HepG2 (cell line): Measurements from ENCODE around the gene TUBB. TPM values are rescaled to one million over a fixed set of nuclear protein-coding genes. Genes with fewer than 3 reads are reported as not detected.

Experiments
- ATF1 ChIP-seq: IDR thresholded peaks from 2 replicates; pipeline ENCODE4 v1.6.1; 2016; ENCODE audit warnings: mild to moderate bottlenecking, control low read depth
- CENPBD1 ChIP-seq: sonication (generic); formaldehyde crosslinking; IDR thresholded peaks from 2 replicates; pipeline ENCODE4 v1.8.0; 2022; ENCODE audit warnings: missing genetic modification reagents, low read depth, mild to moderate bottlenecking, borderline replicate concordance
- DR1 ChIP-seq: sonication (generic); formaldehyde crosslinking; IDR thresholded peaks from 2 replicates; pipeline ENCODE4 v1.8.0; 2021; ENCODE audit warnings: mild to moderate bottlenecking, missing genetic modification reagents, inconsistent platforms
- ELF1 ChIP-seq: sonication (generic); formaldehyde crosslinking; IDR thresholded peaks from 2 replicates; pipeline ENCODE4 v1.4.0; 2020; ENCODE audit warnings: missing genetic modification reagents
- FOSL2 ChIP-seq: sonication (generic); formaldehyde crosslinking; IDR thresholded peaks from 2 replicates; pipeline ENCODE4 v1.4.0; 2020; ENCODE audit warnings: missing genetic modification reagents
- FOXC1 ChIP-seq: sonication (generic); formaldehyde crosslinking; IDR thresholded peaks from 2 replicates; pipeline ENCODE4 v1.8.0; 2022; ENCODE audit warnings: mild to moderate bottlenecking, missing genetic modification reagents, borderline replicate concordance
- HMG20A ChIP-seq: IDR thresholded peaks from 2 replicates; pipeline ENCODE4 v1.6.1; 2016; ENCODE audit warnings: borderline replicate concordance
- PAF1 ChIP-seq: IDR thresholded peaks from 2 replicates; pipeline ENCODE4 v1.6.1; 2016; ENCODE audit warnings: missing genetic modification reagents, missing compliant biosample characterization
- PRMT3 ChIP-seq: sonication (generic); formaldehyde crosslinking; IDR thresholded peaks from 2 replicates; pipeline ENCODE4 v1.8.1; 2022; ENCODE audit warnings: low read depth, mild to moderate bottlenecking, moderate library complexity, missing genetic modification reagents, borderline replicate concordance
- RBFOX2 ChIP-seq: fragments of 200-400 bp; formaldehyde crosslinking; IDR thresholded peaks from 2 replicates; pipeline ENCODE4 v1.6.1; 2017; ENCODE audit warnings: low read depth, mild to moderate bottlenecking, low read length
- RBM39 ChIP-seq: fragments of 200-400 bp; formaldehyde crosslinking; IDR thresholded peaks from one replicate; pipeline ENCODE4 v1.6.1; 2018; ENCODE audit warnings: antibody characterized with exemption, mild to moderate bottlenecking, low read depth, low read length; ENCODE audit not compliant: poor library complexity, severe bottlenecking
- SAP130 ChIP-seq: IDR thresholded peaks from 2 replicates; pipeline ENCODE4 v1.6.1; 2016; ENCODE audit warnings: low read depth
- SMAD1 ChIP-seq: sonication (generic); formaldehyde crosslinking; IDR thresholded peaks from 2 replicates; pipeline ENCODE4 v1.4.0; 2020; ENCODE audit warnings: missing genetic modification reagents, low read depth, mild to moderate bottlenecking, borderline replicate concordance
- SP1 ChIP-seq, 2 experiments: fragments of 450-650 bp in 1 of 2; sonication (generic) in 1 of 2; formaldehyde crosslinking in 1 of 2; IDR thresholded peaks; 2 replicates each; pipeline versions ENCODE4 v1.4.0 to v1.6.1; 2016 to 2020; ENCODE audit warnings: missing genetic modification reagents in 1 of 2
- SP5 ChIP-seq: IDR thresholded peaks from 2 replicates; pipeline ENCODE4 v1.6.1; 2016; ENCODE audit warnings: low read depth, borderline replicate concordance
- YEATS2 ChIP-seq: sonication (generic); formaldehyde crosslinking; IDR thresholded peaks from 2 replicates; pipeline ENCODE4 v1.4.0; 2020; ENCODE audit warnings: missing genetic modification reagents, borderline replicate concordance
- ZFP36L2 ChIP-seq: sonication (generic); formaldehyde crosslinking; IDR thresholded peaks from 2 replicates; pipeline ENCODE4 v1.4.0; 2020; ENCODE audit warnings: missing genetic modification reagents
- ZFP90 ChIP-seq: sonication (generic); formaldehyde crosslinking; IDR thresholded peaks from 2 replicates; pipeline ENCODE4 v1.8.0; 2022; ENCODE audit warnings: missing genetic modification reagents, mild to moderate bottlenecking, inconsistent platforms, borderline replicate concordance
- ZNF17 ChIP-seq: sonication (generic); formaldehyde crosslinking; IDR thresholded peaks from 2 replicates; pipeline ENCODE4 v1.5.0; 2020; ENCODE audit warnings: mild to moderate bottlenecking, missing genetic modification reagents
- ZNF317 ChIP-seq: sonication (generic); formaldehyde crosslinking; IDR thresholded peaks from 2 replicates; pipeline ENCODE4 v1.5.0; 2020; ENCODE audit warnings: mild to moderate bottlenecking, missing genetic modification reagents
- ZNF354B ChIP-seq: sonication (generic); formaldehyde crosslinking; IDR thresholded peaks from 2 replicates; pipeline ENCODE4 v1.8.0; 2022; ENCODE audit warnings: mild to moderate bottlenecking, missing genetic modification reagents
- ZNF614 ChIP-seq: IDR thresholded peaks from 2 replicates; pipeline ENCODE4 v1.6.1; 2018; ENCODE audit warnings: missing biosample characterization, missing genetic modification reagents, inconsistent platforms, borderline replicate concordance
- ZNF878 ChIP-seq: sonication (generic); formaldehyde crosslinking; IDR thresholded peaks from 2 replicates; pipeline ENCODE4 v1.8.1; 2023; ENCODE audit warnings: mild to moderate bottlenecking, missing genetic modification reagents, moderate library complexity
- polyA plus RNA-seq, 8 experiments: library from polyadenylated mRNA; depleted of rRNA in 3 of 8; stranded (reverse) in 7 of 8; unstranded in 1 of 8; fragments of >200 nt; fragmentation: Illumina TruSeq in 4 of 8; extraction: Trizol in 4 of 8; gene quantifications; 2 replicates each; pipeline versions ENCODE4 v1.2.1 to v1.2.3, GENCODE V29; 2011 to 2016; ENCODE audit warnings: low read depth in 4 of 8, missing spikeins in 1 of 8, mixed read lengths in 1 of 8; ENCODE audit not compliant: insufficient read depth in 1 of 8
- total RNA-seq, 5 experiments: library from RNA; depleted of rRNA; stranded (reverse); fragments of >200 nt; fragmentation: Illumina TruSeq; extraction: Trizol; gene quantifications; 2 replicates each; pipeline ENCODE4 v1.2.3, GENCODE V29; 2016; ENCODE audit warnings: low read depth in 1 of 5
- TF ChIP-seq, protein P1 (sequence below): sonication (generic); formaldehyde crosslinking; conservative IDR thresholded peaks from 2 replicates; pipeline ENCODE4 v1.4.0; 2020; ENCODE audit warnings: missing genetic modification reagents
- TF ChIP-seq, protein P2 (sequence below): sonication (generic); formaldehyde crosslinking; IDR thresholded peaks from 2 replicates; pipeline ENCODE4 v1.8.0; 2022; ENCODE audit warnings: mild to moderate bottlenecking, missing genetic modification reagents

The TUBB gene
- total and polyA plus RNA-seq, 2 of the 13 experiments (the other 11 are each of a cell fraction or from before 2014, with no cell fraction given): 911 to 1,163 TPM

DNA sequence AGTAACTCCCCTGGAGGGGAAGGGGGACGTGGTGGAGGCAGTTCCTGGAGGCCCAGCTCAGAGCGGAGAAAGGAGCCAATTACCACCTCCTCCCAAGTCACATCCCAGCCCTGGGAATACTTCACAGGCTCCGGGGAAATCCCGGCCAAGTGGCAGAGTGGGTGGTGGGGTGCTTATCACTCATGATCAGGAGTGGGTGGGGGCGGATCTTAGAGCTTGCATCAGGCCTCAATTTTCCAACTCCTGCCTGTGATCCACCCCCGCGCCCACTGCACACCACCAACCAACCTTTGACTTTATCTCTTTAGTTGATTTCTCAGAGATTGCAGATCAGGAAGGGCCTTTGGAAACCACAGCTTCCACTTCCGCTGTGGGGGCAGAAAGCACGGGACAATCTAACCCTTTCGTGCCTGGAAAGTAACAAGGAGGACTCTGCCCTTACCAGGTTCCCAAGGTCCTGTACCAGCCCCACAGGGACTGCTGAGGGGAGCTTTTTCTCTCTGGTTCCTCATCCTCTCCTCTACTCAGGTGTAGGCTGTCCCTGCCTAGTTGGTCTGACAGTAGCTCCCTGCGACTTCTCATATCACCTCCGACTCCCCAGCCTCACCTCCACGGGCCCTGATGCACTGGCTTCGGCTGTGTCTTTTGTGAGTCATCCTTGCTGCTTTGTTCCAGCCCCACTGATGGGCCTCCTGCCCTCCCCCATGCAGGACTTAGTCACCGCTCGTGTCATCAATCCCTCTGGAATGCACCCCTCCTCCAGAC, 49.1 kb downstream of the TUBB start (continued):
- TF ChIP-seq ZNF317: peak; percentile 61; the same call in 1 of the 2 replicates
- TF ChIP-seq, protein P1, sequence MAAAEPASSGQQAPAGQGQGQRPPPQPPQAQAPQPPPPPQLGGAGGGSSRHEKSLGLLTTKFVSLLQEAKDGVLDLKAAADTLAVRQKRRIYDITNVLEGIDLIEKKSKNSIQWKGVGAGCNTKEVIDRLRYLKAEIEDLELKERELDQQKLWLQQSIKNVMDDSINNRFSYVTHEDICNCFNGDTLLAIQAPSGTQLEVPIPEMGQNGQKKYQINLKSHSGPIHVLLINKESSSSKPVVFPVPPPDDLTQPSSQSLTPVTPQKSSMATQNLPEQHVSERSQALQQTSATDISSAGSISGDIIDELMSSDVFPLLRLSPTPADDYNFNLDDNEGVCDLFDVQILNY (CRISPR knock-in tag): 0 out of 2 replicates have a peak, but pooled peaks have one; percentile 12
- peak; percentile 99 for TF ChIP-seq FOSL2 (CRISPR knock-in tag)
- no peak; the same call in 1 of the 2 replicates for TF ChIP-seq PAF1 (CRISPR knock-in tag)
- peak; percentile 32; the same call in 1 of the 2 replicates for TF ChIP-seq SMAD1 (CRISPR knock-in tag)
- TF ChIP-seq CENPBD1 (CRISPR knock-in tag): no peak
- TF ChIP-seq PRMT3 (CRISPR knock-in tag): no peak; the same call in 1 of the 2 replicates
- peak; percentile 78; the same call in 1 of the 2 replicates for TF ChIP-seq FOXC1 (CRISPR knock-in tag)
- no peak for TF ChIP-seq ZNF354B (CRISPR knock-in tag)
- TF ChIP-seq, protein P2, sequence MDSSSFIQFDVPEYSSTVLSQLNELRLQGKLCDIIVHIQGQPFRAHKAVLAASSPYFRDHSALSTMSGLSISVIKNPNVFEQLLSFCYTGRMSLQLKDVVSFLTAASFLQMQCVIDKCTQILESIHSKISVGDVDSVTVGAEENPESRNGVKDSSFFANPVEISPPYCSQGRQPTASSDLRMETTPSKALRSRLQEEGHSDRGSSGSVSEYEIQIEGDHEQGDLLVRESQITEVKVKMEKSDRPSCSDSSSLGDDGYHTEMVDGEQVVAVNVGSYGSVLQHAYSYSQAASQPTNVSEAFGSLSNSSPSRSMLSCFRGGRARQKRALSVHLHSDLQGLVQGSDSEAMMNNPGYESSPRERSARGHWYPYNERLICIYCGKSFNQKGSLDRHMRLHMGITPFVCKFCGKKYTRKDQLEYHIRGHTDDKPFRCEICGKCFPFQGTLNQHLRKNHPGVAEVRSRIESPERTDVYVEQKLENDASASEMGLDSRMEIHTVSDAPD (CRISPR knock-in tag): peak; percentile 58; the same call in 1 of the 2 replicates
- TF ChIP-seq YEATS2: peak; percentile 37; the same call in 1 of the 2 replicates
- no peak; the same call in 1 of the 2 replicates for TF ChIP-seq ZFP36L2 (CRISPR knock-in tag)
- peak; percentile 93 for TF ChIP-seq ZNF878 (CRISPR knock-in tag)
- peak; percentile 89 for TF ChIP-seq SP5 (CRISPR knock-in tag)
- TF ChIP-seq ELF1 (CRISPR knock-in tag): peak; percentile 76
- TF ChIP-seq SP1 (IDR thresholded peaks at IDR 0.05): no peak
- TF ChIP-seq SP1 (CRISPR knock-in tag; IDR thresholded peaks at IDR 0.05): peak; percentile 64
- TF ChIP-seq RBFOX2: peak; percentile 81
- TF ChIP-seq ATF1 (CRISPR knock-in tag): 0 out of 2 replicates have a peak, but pooled peaks have one; percentile 73
- TF ChIP-seq SAP130 (CRISPR knock-in tag): peak; percentile 91
- TF ChIP-seq ZFP90 (CRISPR knock-in tag): no peak
- peak; percentile 81 for TF ChIP-seq HMG20A (CRISPR knock-in tag)
- TF ChIP-seq ZNF614 (CRISPR knock-in tag): peak; percentile 89; the same call in 1 of the 2 replicates
- TF ChIP-seq DR1 (CRISPR knock-in tag): no peak
- peak; percentile 47 for TF ChIP-seq RBM39
- TF ChIP-seq ZNF17: no peak
